IMR-90 (cell line): Measurements from ENCODE around the gene DBNDD1. TPM values are rescaled to one million over a fixed set of nuclear protein-coding genes. Genes with fewer than 3 reads are reported as not detected.

Experiments
- ATAC-seq: fragments of 200-7000 bp; cut with Tn5 transposase; 2 replicates; pipeline ENCODE4 v1.9.1; 2020; ENCODE audit warnings: low read depth, mild to moderate bottlenecking, moderate library complexity
- BruUV-seq: library from RNA; stranded (reverse); fragments of 400-500 nt; replicated peaks from 2 replicates; lab custom pipeline; 2021; lab: Mats Ljungman, UMichigan
- CTCF ChIA-PET: fragments of 300-600 bp; formaldehyde crosslinking; extraction: SDS; loops from one replicate; lab custom pipeline; 2021; ENCODE audit warnings: antibody characterized with exemption; lab: Yijun Ruan, JAX
- POLR2A ChIA-PET: fragments of 300-600 bp; sonication (Branson Sonifier 250); formaldehyde crosslinking; loops from one replicate; lab custom pipeline; 2022; ENCODE audit warnings: antibody characterized with exemption; ENCODE audit not compliant: unreplicated experiment; lab: Charles Lee
- DNase-seq: peaks from one replicate; pipeline ENCODE4 v3.0.0; 2013
- H2AFZ ChIP-seq: replicated peaks from 2 replicates; pipeline ENCODE3; 2013; ENCODE audit warnings: low read length, mild to moderate bottlenecking; ENCODE audit not compliant: poor library complexity
- H2AK5ac ChIP-seq: 2 replicates; pipeline ENCODE4 v1.6.1; 2013; ENCODE audit warnings: low read depth, low read length, inconsistent platforms
- H2AK9ac ChIP-seq: replicated peaks from 2 replicates; pipeline ENCODE3; 2013; ENCODE audit warnings: mild to moderate bottlenecking, low read depth, low read length, moderate library complexity; ENCODE audit not compliant: poor library complexity
- H2BK120ac ChIP-seq: 2 replicates; pipeline ENCODE4 v1.6.1; 2013; ENCODE audit warnings: low read depth, low read length, inconsistent platforms
- H2BK15ac ChIP-seq: 3 replicates; pipeline ENCODE4 v1.6.1; 2013; ENCODE audit warnings: low read depth, low read length, inconsistent platforms
- H2BK20ac ChIP-seq: 2 replicates; pipeline ENCODE4 v1.6.1; 2013; ENCODE audit warnings: low read depth, mild to moderate bottlenecking, inconsistent platforms, low read length, moderate library complexity
- H2BK5ac ChIP-seq: 2 replicates; pipeline ENCODE4 v1.6.1; 2013; ENCODE audit warnings: mild to moderate bottlenecking, low read depth, low read length, inconsistent platforms; ENCODE audit not compliant: poor library complexity, severe bottlenecking
- H3K14ac ChIP-seq: replicated peaks from 2 replicates; pipeline ENCODE4 v1.6.1; 2013; ENCODE audit warnings: low read depth, low read length, inconsistent platforms
- H3K18ac ChIP-seq: 2 replicates; pipeline ENCODE4 v1.6.1; 2013; ENCODE audit warnings: low read depth, low read length, control low read depth
- H3K23ac ChIP-seq: 2 replicates; pipeline ENCODE4 v1.6.1; 2013; ENCODE audit warnings: low read depth, low read length, inconsistent platforms
- H3K27ac ChIP-seq: 2 replicates; pipeline ENCODE4 v1.5.1; 2013; ENCODE audit warnings: mild to moderate bottlenecking, control low read depth, low read length; ENCODE audit not compliant: insufficient read depth
- H3K27me3 ChIP-seq: 2 replicates; pipeline ENCODE4 v1.6.1; 2013; ENCODE audit warnings: low read length; ENCODE audit not compliant: control insufficient read depth, insufficient read depth
- H3K36me3 ChIP-seq: 2 replicates; pipeline ENCODE4 v1.6.1; 2013; ENCODE audit warnings: low read length, mixed read lengths; ENCODE audit not compliant: control insufficient read depth, insufficient read depth
- H3K4ac ChIP-seq: 2 replicates; pipeline ENCODE4 v1.6.1; 2013; ENCODE audit warnings: low read depth, low read length, inconsistent platforms
- H3K4me1 ChIP-seq: 2 replicates; pipeline ENCODE4 v1.6.1; 2013; ENCODE audit warnings: low read length, mixed read lengths; ENCODE audit not compliant: control insufficient read depth, insufficient read depth
- H3K4me2 ChIP-seq: 2 replicates; pipeline ENCODE4 v1.6.1; 2013; ENCODE audit warnings: low read depth, mild to moderate bottlenecking, control low read depth, low read length, moderate library complexity
- H3K4me3 ChIP-seq: 2 replicates; pipeline ENCODE4 v1.5.1; 2013; ENCODE audit warnings: low read depth, mild to moderate bottlenecking, control low read depth, low read length, moderate library complexity; ENCODE audit not compliant: insufficient read depth
- H3K56ac ChIP-seq: 2 replicates; pipeline ENCODE4 v1.6.1; 2013; ENCODE audit warnings: low read length, inconsistent platforms; ENCODE audit not compliant: insufficient read depth; ENCODE audit errors: extremely low read depth
- H3K79me1 ChIP-seq, 2 experiments: 2 replicates each; pipeline ENCODE4 v1.6.1; 2013; ENCODE audit warnings: low read length in 2 of 2, inconsistent platforms in 1 of 2, low read depth in 1 of 2
- H3K9ac ChIP-seq: 2 replicates; pipeline ENCODE4 v1.6.1; 2013; ENCODE audit warnings: low read depth, low read length, control low read depth
- H3K9me1 ChIP-seq: 2 replicates; pipeline ENCODE4 v1.6.1; 2013; ENCODE audit warnings: low read length, inconsistent platforms; ENCODE audit not compliant: insufficient read depth
- H3K9me3 ChIP-seq: 2 replicates; pipeline ENCODE4 v1.6.1; 2013; ENCODE audit warnings: low read length; ENCODE audit not compliant: control insufficient read depth, insufficient read depth
- H4K20me1 ChIP-seq: 2 replicates; pipeline ENCODE4 v1.6.1; 2013; ENCODE audit warnings: low read length, inconsistent platforms; ENCODE audit not compliant: insufficient read depth
- H4K5ac ChIP-seq: 2 replicates; pipeline ENCODE4 v1.6.1; 2013; ENCODE audit warnings: mild to moderate bottlenecking, low read depth, low read length, control low read depth
- H4K8ac ChIP-seq, 2 experiments: 2 replicates each; pipeline ENCODE4 v1.6.1; 2013; ENCODE audit warnings: low read depth in 2 of 2, low read length in 2 of 2, control low read depth in 1 of 2, inconsistent platforms in 1 of 2
- H4K91ac ChIP-seq: 2 replicates; pipeline ENCODE4 v1.6.1; 2013; ENCODE audit warnings: low read depth, low read length, inconsistent platforms; ENCODE audit not compliant: insufficient read depth
- BHLHE40 ChIP-seq: fragments of 150-350 bp; IDR thresholded peaks from 2 replicates; pipeline ENCODE4 v1.6.1; 2016; ENCODE audit warnings: mild to moderate bottlenecking, low read depth, low read length
- CEBPB ChIP-seq: IDR thresholded peaks from 2 replicates; pipeline ENCODE4 v1.6.1; 2012; ENCODE audit warnings: low read depth, low read length, improper control_type of control experiment
- CHD1 ChIP-seq: IDR thresholded peaks from 2 replicates; pipeline ENCODE4 v1.6.1; 2012; ENCODE audit warnings: low read depth, low read length, improper control_type of control experiment
- ELK1 ChIP-seq: fragments of 150-350 bp; IDR thresholded peaks from 2 replicates; pipeline ENCODE4 v1.6.1; 2016; ENCODE audit warnings: low read depth, mild to moderate bottlenecking, low read length, moderate library complexity, borderline replicate concordance
- FOS ChIP-seq: fragments of 150-350 bp; IDR thresholded peaks from 2 replicates; pipeline ENCODE4 v1.6.1; 2016; ENCODE audit warnings: low read depth, low read length
- MAFK ChIP-seq: IDR thresholded peaks from 2 replicates; pipeline ENCODE4 v1.6.1; 2012; ENCODE audit warnings: low read depth, low read length, improper control_type of control experiment
- MAZ ChIP-seq: IDR thresholded peaks from 2 replicates; pipeline ENCODE4 v1.6.1; 2012; ENCODE audit warnings: low read depth, mild to moderate bottlenecking, low read length, improper control_type of control experiment, moderate library complexity, borderline replicate concordance
- MXI1 ChIP-seq: IDR thresholded peaks from 2 replicates; pipeline ENCODE4 v1.6.1; 2012; ENCODE audit warnings: low read depth, mild to moderate bottlenecking, low read length, moderate library complexity, borderline replicate concordance
- NFE2L2 ChIP-seq: fragments of 150-350 bp; IDR thresholded peaks from 2 replicates; pipeline ENCODE4 v1.6.1; 2016; ENCODE audit warnings: low read depth, mild to moderate bottlenecking, low read length
- POLR2A ChIP-seq: IDR thresholded peaks from 2 replicates; pipeline ENCODE4 v1.6.1; 2012; ENCODE audit warnings: mild to moderate bottlenecking, low read depth, low read length
- RCOR1 ChIP-seq: IDR thresholded peaks from 2 replicates; pipeline ENCODE4 v1.6.1; 2012; ENCODE audit warnings: mild to moderate bottlenecking, low read length, improper control_type of control experiment; ENCODE audit not compliant: insufficient replicate concordance
- RFX5 ChIP-seq: IDR thresholded peaks from 2 replicates; pipeline ENCODE4 v1.8.0; 2012; ENCODE audit warnings: low read depth, mild to moderate bottlenecking, low read length, moderate library complexity
- WGBS, 2 experiments: methylation state at CpG; one replicate each; pipeline versions ENCODE4 v1.1.5 to v1.1.7; 2013; ENCODE audit warnings: missing lambda C conversion rate in 2 of 2; ENCODE audit not compliant: insufficient read length in 1 of 2; ENCODE audit errors: extremely low coverage in 2 of 2; 5-methylcytosine and 5-hydroxymethylcytosine counted together
- dilution Hi-C: fragments of 300-500 bp; cut with HindIII; formaldehyde crosslinking; loops from one replicate; pipeline ENCODE4 v1.14.3; 2018; ENCODE audit warnings: low sequenced_read_pairs; ENCODE audit not compliant: unreplicated experiment
- in situ Hi-C: fragments of 300-500 bp; cut with MboI; formaldehyde crosslinking; loops from 3 replicates; pipeline ENCODE4 v1.14.3; 2019; ENCODE audit warnings: low sequenced_read_pairs, inconsistent platforms, mixed read lengths
- intact Hi-C: fragments of 100-400 bp; cut with micrococcal nuclease; formaldehyde crosslinking; loops from 2 replicates; pipeline ENCODE4 v1.10.0; 2022
- polyA plus RNA-seq, 3 experiments: library from polyadenylated mRNA; depleted of rRNA; stranded (reverse); fragments of >200 nt; gene quantifications; 2 replicates each; pipeline ENCODE4 v1.2.3, GENCODE V29; 2012; ENCODE audit warnings: low replicate concordance in 1 of 3
- total RNA-seq: library from RNA; depleted of rRNA; stranded (reverse); fragments of >200 nt; gene quantifications from 2 replicates; pipeline ENCODE4 v1.2.3, GENCODE V29; 2012

Gene DBNDD1
- total and polyA plus RNA-seq, 2 of the 4 experiments (the other 2 are of a cell fraction): 3.4 to 23.0 TPM

GRCh38 chr16:90005956-90006663 lies 13.1 kb downstream of the DBNDD1 start:
- no TSS peak for BruUV-seq

More at GRCh38 chr16:90005956-90006663, 13.1 kb downstream of the DBNDD1 start:
- POLR2A ChIA-PET: no interaction called here
- H3K27me3 ChIP-seq: no peaks in the 10 kb centered on the region
- no peak overlapping the region for H3K4ac ChIP-seq
- DNase-seq: no peak
- no peak overlapping the region for H4K8ac ChIP-seq
- H4K20me1 ChIP-seq: no peaks in the 10 kb centered on the region
- H2BK15ac ChIP-seq: no peak overlapping the region
- no peaks in the 10 kb centered on the region for H3K9me3 ChIP-seq
- no peak overlapping the region for H3K56ac ChIP-seq
- H3K4me1 ChIP-seq: no peaks in the 10 kb centered on the region
- ATAC-seq: no peak
- H2BK5ac ChIP-seq: no peak overlapping the region
- intact Hi-C loops: no loop called here
- no peak overlapping the region for H2AFZ ChIP-seq
- no peak overlapping the region for H3K27ac ChIP-seq
- H3K4me3 ChIP-seq: no peak overlapping the region
- no peak overlapping the region for H3K14ac ChIP-seq
- H3K9me1 ChIP-seq: no peaks in the 10 kb centered on the region
- WGBS, 2 experiments: 91% methylated on average over 15 of the region's 37 CpGs; no CpG with 5 or more reads in 1 of the 2 experiments
- no peak overlapping the region for H3K9ac ChIP-seq
- no peak overlapping the region for H2AK5ac ChIP-seq
- H4K5ac ChIP-seq: no peak overlapping the region
- H2AK9ac ChIP-seq: no peak overlapping the region
- H3K79me1 ChIP-seq: no peaks in the 10 kb centered on the region
- TF ChIP-seq BHLHE40: no peak
- TF ChIP-seq RCOR1: no peak
- no peak for TF ChIP-seq CEBPB
- TF ChIP-seq RFX5: no peak
- no peak for TF ChIP-seq POLR2A
- TF ChIP-seq ELK1: no peak
- no peak for TF ChIP-seq MXI1
- no peak for TF ChIP-seq MAFK
- no peak for TF ChIP-seq FOS
- TF ChIP-seq CHD1: no peak
- TF ChIP-seq NFE2L2: no peak
- TF ChIP-seq MAZ: no peak
- no peak overlapping the region for H4K91ac ChIP-seq
- no peak overlapping the region for H3K18ac ChIP-seq
- H2BK20ac ChIP-seq: no peak overlapping the region
- dilution Hi-C loops: no loop called here
- no peak overlapping the region for H2BK120ac ChIP-seq
- no peaks in the 10 kb centered on the region; the same call in none of the 2 replicates for H3K36me3 ChIP-seq
- CTCF ChIA-PET: no interaction called here
- in situ Hi-C loops: no loop called here
- no peak overlapping the region for H3K4me2 ChIP-seq
- no peak overlapping the region for H3K23ac ChIP-seq
